Diencephalon (tissue), 1 donor: ENCODE measurements around the gene STRAP. TPM values are rescaled to one million over a fixed set of nuclear protein-coding genes. Genes with fewer than 3 reads are reported as not detected.

Source experiments
- total RNA-seq: library from RNA; depleted of rRNA; stranded (reverse); fragments of >200 nt; gene quantifications from one replicate; pipeline ENCODE4 v1.2.3, GENCODE V29; 2014

The STRAP gene
- 90.2 TPM for total RNA-seq

GRCh38 chr12:15882118-15882971, at the start of gene STRAP:
Gene STRAP (plus strand): TSS chr12:15882387. CDS start chr12:15882708, 321 bp downstream.

GRCh38 chr12:15910864-15911721, 28.9 kb downstream of the STRAP start, which contains the start of gene DERA:
Gene DERA (plus strand): TSS chr12:15911332. CDS start chr12:15911384, 52 bp downstream.

Other genes starting within 250 kb of the STRAP start
- 63.4 TPM for gene EPS8, start 93.0 kb upstream of the STRAP start, total RNA-seq
- gene DERA, start 28.9 kb downstream of the STRAP start, total RNA-seq: 24.2 TPM